SKM-1 treated with dmso at 0.1 percent for 144 hours (cell line): ENCODE measurements around the gene RBL2.
"Not testable (repeated sequence)": the region's sequence is repeated elsewhere in the genome, so short reads cannot be mapped to it uniquely, and the experiment has no call there.

Source experiments
- DNase-seq: peaks from one replicate; lab custom pipeline; 2025; ENCODE audit not compliant: unreplicated experiment; lab: John Stamatoyannopoulos, UW

RBL2 gene

GRCh38 chr16:53434377-53435065 is at the start of gene RBL2:
Gene RBL2, plus strand, starts transcription at chr16:53434471. Its CDS starts 86 bp downstream, at chr16:53434557.
- DNase-seq = peak; percentile 63

- DNase-seq = not testable (repeated sequence)
Measured at GRCh38 chr16:53384610-53385009, 49.7 kb upstream of the RBL2 start.

- DNase-seq = no peak
Measured at GRCh38 chr16:53404959-53405358, 29.3 kb upstream of the RBL2 start.

- DNase-seq = no peak
Measured at GRCh38 chr16:53412549-53412948, 21.7 kb upstream of the RBL2 start.

GRCh38 chr16:53413864-53414263 is 20.4 kb upstream of the RBL2 start:
- DNase-seq = no peak

- DNase-seq = no peak
Measured at GRCh38 chr16:53414381-53414780, 19.9 kb upstream of the RBL2 start.

- no peak for DNase-seq
Measured at GRCh38 chr16:53415504-53415903, 18.8 kb upstream of the RBL2 start.

GRCh38 chr16:53417011-53417410 is 17.3 kb upstream of the RBL2 start:
- peak; percentile 51 for DNase-seq

GRCh38 chr16:53417976-53418375 is 16.3 kb upstream of the RBL2 start:
- no peak for DNase-seq

- DNase-seq = not testable (repeated sequence)
Measured at GRCh38 chr16:53419383-53419709, 14.9 kb upstream of the RBL2 start.

- no peak for DNase-seq
Measured at GRCh38 chr16:53421248-53421647, 13.0 kb upstream of the RBL2 start.

- not testable (repeated sequence) for DNase-seq
Measured at GRCh38 chr16:53423968-53424367, 10.3 kb upstream of the RBL2 start.

GRCh38 chr16:53428681-53429080 is 5.6 kb upstream of the RBL2 start:
- peak; percentile 10 for DNase-seq

GRCh38 chr16:53429221-53429943 is 4.9 kb upstream of the RBL2 start:
- DNase-seq = no peak

- DNase-seq = no peak
Measured at GRCh38 chr16:53430363-53430762, 3.9 kb upstream of the RBL2 start.

GRCh38 chr16:53433509-53433908 is 762 bp upstream of the RBL2 start:
- no peak for DNase-seq

GRCh38 chr16:53433930-53434376 is 318 bp upstream of the RBL2 start:
- no peak for DNase-seq

- DNase-seq = peak; percentile 73
Measured at GRCh38 chr16:53435066-53435688, 906 bp downstream of the RBL2 start.

- DNase-seq = no peak
Measured at GRCh38 chr16:53440125-53440524, 5.9 kb downstream of the RBL2 start.

GRCh38 chr16:53445534-53445933 is 11.3 kb downstream of the RBL2 start:
- DNase-seq = no peak

- no peak for DNase-seq
Measured at GRCh38 chr16:53446090-53446489, 11.8 kb downstream of the RBL2 start.
